Activated CD4-positive, alpha-beta T cell treated with anti-CD3 and anti-CD28 coated beads for 36 hours (primary cell): Measurements from ENCODE around the gene ADAMTS2. TPM values are rescaled to one million over a fixed set of nuclear protein-coding genes. Genes with fewer than 3 reads are reported as not detected.

Source experiments
- ATAC-seq: fragments of 200-7000 bp; cut with Tn5 transposase; one replicate; pipeline ENCODE4 v1.10.0; 2021; ENCODE audit warnings: mild to moderate bottlenecking, moderate library complexity
- CTCF ChIA-PET: fragments of 350-600 bp; sonication (Branson Sonifier 250); formaldehyde crosslinking; loops from one replicate; lab custom pipeline; 2021; ENCODE audit warnings: antibody characterized with exemption; lab: Charles Lee
- POLR2A ChIA-PET: fragments of 350-600 bp; sonication (Branson Sonifier 250); formaldehyde crosslinking; loops from one replicate; lab custom pipeline; 2021; ENCODE audit warnings: antibody characterized with exemption, inconsistent platforms; lab: Charles Lee
- DNase-seq: peaks from one replicate; pipeline ENCODE4 v3.0.0-alpha.2; 2020
- H3K27ac Mint-ChIP-seq: one replicate; pipeline ENCODE4 v1.8.0; 2021; ENCODE audit warnings: mixed read lengths
- H3K27me3 Mint-ChIP-seq: one replicate; pipeline ENCODE4 v1.8.0; 2021; ENCODE audit warnings: mixed read lengths
- H3K36me3 Mint-ChIP-seq: one replicate; pipeline ENCODE4 v1.8.0; 2021; ENCODE audit warnings: low read depth, mixed read lengths
- H3K4me1 Mint-ChIP-seq: one replicate; pipeline ENCODE4 v1.8.0; 2021; ENCODE audit warnings: mixed read lengths
- H3K4me3 Mint-ChIP-seq: one replicate; pipeline ENCODE4 v1.8.0; 2021; ENCODE audit warnings: mild to moderate bottlenecking, moderate library complexity, mixed read lengths
- H3K9me3 Mint-ChIP-seq: one replicate; pipeline ENCODE4 v1.8.0; 2021; ENCODE audit warnings: low read depth, mixed read lengths
- intact Hi-C, 2 experiments: fragments of 100-400 bp; cut with DNase I in 1 of 2; cut with micrococcal nuclease in 1 of 2; formaldehyde crosslinking; loops; one replicate each; pipeline versions ENCODE4 v1.14.2 to v1.15.1; 2022 to 2024; cut with DNase I, micrococcal nuclease
- total RNA-seq, 2 experiments: library from RNA; stranded (reverse); gene quantifications; one replicate each; pipeline ENCODE4 v1.2.3, GENCODE V29; 2021

Gene ADAMTS2
- total RNA-seq, 2 experiments from 2014 or later, result not detected

GRCh38 chr5:179149278-179149677, 196.0 kb downstream of the ADAMTS2 start:
- no peak overlapping the region for H3K27ac Mint-ChIP-seq
- H3K9me3 Mint-ChIP-seq, result no peaks in the 10 kb centered on the region
- DNase-seq (no peak), ATAC-seq (no peak)
- no peaks in the 10 kb centered on the region for H3K36me3 Mint-ChIP-seq
- ChIA-PET POLR2A (no interaction called here), CTCF (no interaction called here)
- intact Hi-C loops, result loop anchor here in 1 of 2 experiments (10.0 kb wide), 1 partner anchor 914 kb away; the partner anchor contains the start of gene PHYKPL
- H3K27me3 Mint-ChIP-seq, result no peaks in the 10 kb centered on the region
- no peak overlapping the region for H3K4me3 Mint-ChIP-seq
- peaks cover 19% of the 10 kb centered on the region for H3K4me1 Mint-ChIP-seq

GRCh38 chr5:179148703-179149170, 196.5 kb downstream of the ADAMTS2 start:
- Mint-ChIP-seq H3K27ac (no peak overlapping the region), H3K36me3 (no peaks in the 10 kb centered on the region), H3K9me3 (no peaks in the 10 kb centered on the region), H3K27me3 (no peaks in the 10 kb centered on the region), H3K4me1 (peaks cover 19% of the 10 kb centered on the region), H3K4me3 (no peak overlapping the region)
- ChIA-PET POLR2A (no interaction called here), CTCF (no interaction called here)
- ATAC-seq, result no peak
- intact Hi-C loops, result loop anchor here in 1 of 2 experiments (10.0 kb wide), 1 partner anchor 914 kb away; the partner anchor contains the start of gene PHYKPL
- no peak for DNase-seq

- ATAC-seq (no peak), DNase-seq (no peak)
- no peaks in the 10 kb centered on the region for H3K36me3 Mint-ChIP-seq
- H3K4me3 Mint-ChIP-seq, result no peak overlapping the region
- no peak overlapping the region for H3K27ac Mint-ChIP-seq
- H3K9me3 Mint-ChIP-seq, result no peaks in the 10 kb centered on the region
- ChIA-PET CTCF (interaction anchor here (0.7 kb wide), 1 partner anchor 32 kb away, joined by 3 read pairs; no protein-coding TSS in a partner anchor), POLR2A (no interaction called here)
- intact Hi-C loops, result loop anchor here in 1 of 2 experiments (10.0 kb wide), 1 partner anchor 913 kb away; the partner anchor contains the start of gene PHYKPL
- peaks cover 23% of the 10 kb centered on the region for H3K4me1 Mint-ChIP-seq
- H3K27me3 Mint-ChIP-seq, result no peaks in the 10 kb centered on the region
Observed at GRCh38 chr5:179147991-179148702, 197.1 kb downstream of the ADAMTS2 start.

DNA sequence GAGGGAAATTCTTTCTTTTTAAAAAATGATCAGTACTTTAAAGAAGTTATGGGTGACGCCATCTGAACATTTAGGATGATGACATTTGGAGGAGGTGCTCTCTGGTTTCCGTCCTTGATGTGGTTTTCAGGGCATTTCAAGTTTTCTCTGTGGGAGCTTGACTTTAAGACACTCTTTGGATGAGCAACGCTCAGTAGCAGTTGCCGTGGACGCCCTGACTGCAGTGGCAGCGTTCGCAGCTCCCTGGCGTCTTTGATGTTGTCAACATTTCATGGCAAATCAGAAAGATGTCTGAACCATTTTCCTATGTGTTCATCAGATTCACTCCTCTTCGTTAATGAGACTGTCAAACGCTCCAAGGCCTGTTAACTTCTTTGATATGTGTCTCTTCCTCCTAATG, 199.0 kb downstream of the ADAMTS2 start:
- H3K4me1 Mint-ChIP-seq, result peaks cover 37% of the 10 kb centered on the region
- DNase-seq, result peak; percentile 81

GRCh38 chr5:179143446-179143845, 201.8 kb downstream of the ADAMTS2 start:
- ATAC-seq, result no peak
- peaks cover 37% of the 10 kb centered on the region for H3K4me1 Mint-ChIP-seq
- POLR2A ChIA-PET, result interaction anchor here (0.7 kb wide), 1 partner anchor 83 kb away, joined by 4 read pairs; no protein-coding TSS in a partner anchor
- H3K36me3 Mint-ChIP-seq, result no peaks in the 10 kb centered on the region
- DNase-seq, result peak; percentile 17
- no peak overlapping the region for H3K4me3 Mint-ChIP-seq
- intact Hi-C loops, result loop anchor here in 1 of 2 experiments (1.0 to 10.0 kb wide), 5 partner anchors 83 to 909 kb away; partner anchors contain the start of genes CLK4, PHYKPL, RUFY1 and ZNF354B
- no peaks in the 10 kb centered on the region for H3K27me3 Mint-ChIP-seq
- no peaks in the 10 kb centered on the region for H3K9me3 Mint-ChIP-seq
- CTCF ChIA-PET, result interaction anchor here (2.3 kb wide), 1 partner anchor 20 kb away, joined by 5 read pairs; no protein-coding TSS in a partner anchor
- peak overlapping the region; percentile 88 for H3K27ac Mint-ChIP-seq

More for the DNA sequence above, 199.0 kb downstream of the ADAMTS2 start:
- no peaks in the 10 kb centered on the region for H3K36me3 Mint-ChIP-seq
- peak overlapping the region; percentile 73 for H3K27ac Mint-ChIP-seq
- no peaks in the 10 kb centered on the region for H3K27me3 Mint-ChIP-seq
- intact Hi-C loops, result loop anchor here in 1 of 2 experiments (1.0 to 10.0 kb wide), 4 partner anchors 21 to 911 kb away; partner anchors contain the start of genes HNRNPH1, PHYKPL and ZNF354A
- no peaks in the 10 kb centered on the region for H3K9me3 Mint-ChIP-seq
- CTCF ChIA-PET, result interaction anchor here (0.9 kb wide), 1 partner anchor 20 kb away, joined by 3 read pairs; no protein-coding TSS in a partner anchor
- ATAC-seq, result peak; percentile 80
- POLR2A ChIA-PET, result interaction anchor here (0.6 to 0.8 kb wide), 3 partner anchors 173 to 478 kb away, joined by 3 to 4 read pairs (median 3); partner anchors contain the start of gene HNRNPH1
- no peak overlapping the region for H3K4me3 Mint-ChIP-seq

DNA sequence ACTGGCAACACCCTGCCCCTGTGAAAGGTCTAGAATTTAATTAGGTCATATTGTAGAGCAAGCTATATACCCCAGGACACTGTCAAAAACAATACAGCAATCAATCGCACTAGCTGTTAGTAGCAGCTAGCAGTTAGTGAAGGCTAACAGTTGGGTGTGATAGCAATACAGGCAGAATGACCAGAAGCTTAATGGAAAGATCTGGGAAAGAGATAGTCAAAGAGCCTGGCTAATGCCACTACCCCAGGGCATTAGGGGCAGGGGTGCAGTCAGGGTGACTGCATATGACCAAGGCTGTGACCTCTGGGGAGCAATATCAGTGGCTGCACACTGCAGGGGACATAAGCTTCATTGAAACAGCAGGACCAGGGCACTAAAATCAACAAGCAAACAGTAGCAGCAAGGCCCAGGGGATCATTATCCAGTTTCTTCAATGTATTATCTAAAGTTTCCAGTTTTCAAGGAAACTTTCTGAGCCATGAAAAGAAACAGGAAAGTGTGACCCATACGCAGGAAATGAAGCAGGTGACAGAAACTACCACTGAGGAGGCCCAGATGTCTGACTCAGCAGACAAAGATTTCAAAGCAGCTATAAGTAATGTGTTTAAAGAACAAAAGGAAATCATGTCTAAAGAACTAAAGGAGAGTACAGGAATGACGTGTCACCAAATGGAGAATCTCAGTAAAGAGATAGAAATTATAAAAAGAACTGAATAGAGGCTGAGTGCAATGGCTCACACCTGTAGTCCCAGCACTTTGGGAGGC, 202.6 kb downstream of the ADAMTS2 start:
- intact Hi-C loops, result loop anchor here in 1 of 2 experiments (1.0 to 10.0 kb wide), 8 partner anchors 25 to 908 kb away; partner anchors contain the start of genes CLK4, PHYKPL, RUFY1 and ZNF354A
- Mint-ChIP-seq H3K36me3 (no peaks in the 10 kb centered on the region), H3K27me3 (no peaks in the 10 kb centered on the region), H3K9me3 (no peaks in the 10 kb centered on the region), H3K27ac (peak overlapping the region; percentile 88), H3K4me1 (peaks cover 37% of the 10 kb centered on the region), H3K4me3 (no peak overlapping the region)
- DNase-seq (peak; percentile 67), ATAC-seq (peak; percentile 87)
- POLR2A ChIA-PET, result interaction anchor here (0.8 kb wide), 1 partner anchor 283 kb away, joined by 3 read pairs; the partner anchor contains the start of gene ZNF354B
- CTCF ChIA-PET, result interaction anchor here (0.7 to 2.3 kb wide), 4 partner anchors 14 to 479 kb away, joined by 3 to 5 read pairs (median 4); no protein-coding TSS in a partner anchor

DNA sequence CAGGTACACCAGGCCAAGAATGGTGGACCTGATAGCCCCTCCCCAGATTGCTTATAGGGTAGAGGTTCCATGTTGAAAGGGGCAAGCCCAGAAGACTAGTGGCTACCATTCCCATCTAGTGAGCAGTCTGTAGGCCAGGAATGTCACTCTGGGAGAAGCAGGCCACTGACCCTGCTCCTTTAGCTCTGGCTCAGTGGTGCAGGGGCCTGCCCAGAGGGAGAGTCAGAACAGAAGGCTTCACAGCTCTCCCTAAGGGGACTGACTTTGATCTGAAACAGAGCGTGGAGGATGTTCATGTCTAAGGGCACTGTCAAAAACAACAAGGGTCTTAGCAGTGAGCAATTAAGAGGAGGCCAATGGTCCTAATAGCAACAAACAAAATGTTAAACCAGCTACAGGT, 203.4 kb downstream of the ADAMTS2 start:
- Mint-ChIP-seq H3K4me3 (no peak overlapping the region), H3K36me3 (no peaks in the 10 kb centered on the region), H3K27me3 (no peaks in the 10 kb centered on the region), H3K27ac (no peak overlapping the region), H3K9me3 (no peaks in the 10 kb centered on the region), H3K4me1 (peaks cover 33% of the 10 kb centered on the region)
- DNase-seq, result no peak
- ChIA-PET CTCF (interaction anchor here (1.2 to 1.5 kb wide), 2 partner anchors 24 to 26 kb away, joined by 3 to 4 read pairs; no protein-coding TSS in a partner anchor), POLR2A (no interaction called here)
- ATAC-seq, result no peak
- intact Hi-C loops, result loop anchor here in 1 of 2 experiments (1.0 to 10.0 kb wide), 7 partner anchors 25 to 907 kb away; partner anchors contain the start of genes CLK4, PHYKPL, RUFY1 and ZNF354A

- Mint-ChIP-seq H3K27ac (no peak overlapping the region), H3K4me3 (no peak overlapping the region), H3K9me3 (peaks cover under 1% of the 10 kb centered on the region), H3K4me1 (peaks cover 20% of the 10 kb centered on the region), H3K36me3 (no peaks in the 10 kb centered on the region), H3K27me3 (no peaks in the 10 kb centered on the region)
- CTCF ChIA-PET, result no interaction called here
- POLR2A ChIA-PET, result no interaction called here
- no peak for DNase-seq
- no peak for ATAC-seq
- intact Hi-C loops, result loop anchor here in 1 of 2 experiments (5.0 to 10.0 kb wide), 3 partner anchors 283 to 905 kb away; partner anchors contain the start of genes PHYKPL, RUFY1 and ZNF354B
Observed at GRCh38 chr5:179140293-179140692, 205.0 kb downstream of the ADAMTS2 start.

- no peak overlapping the region for H3K27ac Mint-ChIP-seq
- H3K36me3 Mint-ChIP-seq, result no peaks in the 10 kb centered on the region
- intact Hi-C loops, result loop anchor here in 1 of 2 experiments (5.0 to 10.0 kb wide), 3 partner anchors 283 to 905 kb away; partner anchors contain the start of genes PHYKPL, RUFY1 and ZNF354B
- ChIA-PET CTCF (no interaction called here), POLR2A (no interaction called here)
- peaks cover 18% of the 10 kb centered on the region for H3K4me1 Mint-ChIP-seq
- no peak overlapping the region for H3K4me3 Mint-ChIP-seq
- H3K27me3 Mint-ChIP-seq, result no peaks in the 10 kb centered on the region
- ATAC-seq (no peak), DNase-seq (no peak)
- H3K9me3 Mint-ChIP-seq, result peaks cover 3% of the 10 kb centered on the region
Observed at GRCh38 chr5:179139936-179140235, 205.4 kb downstream of the ADAMTS2 start.

- Mint-ChIP-seq H3K4me3 (no peak overlapping the region), H3K4me1 (peaks cover 18% of the 10 kb centered on the region), H3K9me3 (peaks cover 3% of the 10 kb centered on the region), H3K27me3 (no peaks in the 10 kb centered on the region), H3K36me3 (no peaks in the 10 kb centered on the region), H3K27ac (no peak overlapping the region)
- DNase-seq, result no peak
- POLR2A ChIA-PET, result no interaction called here
- intact Hi-C loops, result no loop called here
- ATAC-seq, result no peak
- CTCF ChIA-PET, result no interaction called here
Observed at GRCh38 chr5:179139111-179139935, 205.9 kb downstream of the ADAMTS2 start.
